RWPE2 (cell line): ENCODE results near the gene EML6.

ENCODE experiments used
- ATAC-seq: fragments of 200-7000 bp; cut with Tn5 transposase; 3 replicates; pipeline ENCODE4 v1.9.1; 2021; ENCODE audit warnings: low read depth
- DNase-seq: peaks from one replicate; pipeline ENCODE4 v3.0.0-alpha.2; 2020; ENCODE audit warnings: low spot score
- H3K27ac ChIP-seq: fragments of 450-650 bp; 2 replicates; pipeline ENCODE4 v1.5.1; 2017; ENCODE audit warnings: mild to moderate bottlenecking; ENCODE audit not compliant: poor library complexity, severe bottlenecking
- H3K27me3 ChIP-seq: fragments of 250-450 bp; sonication (Bioruptor Pico); 2 replicates; pipeline ENCODE4 v1.5.1; 2021; ENCODE audit warnings: mild to moderate bottlenecking, moderate library complexity; ENCODE audit not compliant: insufficient read depth, poor library complexity, severe bottlenecking
- H3K36me3 ChIP-seq: fragments of 250-450 bp; sonication (Bioruptor Pico); 2 replicates; pipeline ENCODE4 v1.5.1; 2020; ENCODE audit warnings: low read depth, mild to moderate bottlenecking, moderate library complexity
- H3K4me1 ChIP-seq: fragments of 250-450 bp; sonication (Bioruptor Pico); 2 replicates; pipeline ENCODE4 v1.5.1; 2021; ENCODE audit warnings: mild to moderate bottlenecking, moderate library complexity; ENCODE audit not compliant: insufficient read depth, poor library complexity, severe bottlenecking
- H3K4me3 ChIP-seq: fragments of 250-450 bp; sonication (Bioruptor Pico); 2 replicates; pipeline ENCODE4 v1.5.1; 2021; ENCODE audit warnings: mild to moderate bottlenecking, moderate library complexity; ENCODE audit not compliant: severe bottlenecking
- H3K9me3 ChIP-seq: fragments of 250-450 bp; sonication (Bioruptor Pico); 2 replicates; pipeline ENCODE4 v1.5.1; 2021; ENCODE audit warnings: mild to moderate bottlenecking, moderate library complexity; ENCODE audit not compliant: severe bottlenecking
- TF ChIP-seq, protein P1 (sequence below): fragments of 450-650 bp; IDR thresholded peaks from one replicate; pipeline ENCODE4 v1.5.1; 2017; ENCODE audit warnings: mild to moderate bottlenecking, moderate library complexity; ENCODE audit not compliant: poor library complexity, severe bottlenecking

The EML6 gene

DNA sequence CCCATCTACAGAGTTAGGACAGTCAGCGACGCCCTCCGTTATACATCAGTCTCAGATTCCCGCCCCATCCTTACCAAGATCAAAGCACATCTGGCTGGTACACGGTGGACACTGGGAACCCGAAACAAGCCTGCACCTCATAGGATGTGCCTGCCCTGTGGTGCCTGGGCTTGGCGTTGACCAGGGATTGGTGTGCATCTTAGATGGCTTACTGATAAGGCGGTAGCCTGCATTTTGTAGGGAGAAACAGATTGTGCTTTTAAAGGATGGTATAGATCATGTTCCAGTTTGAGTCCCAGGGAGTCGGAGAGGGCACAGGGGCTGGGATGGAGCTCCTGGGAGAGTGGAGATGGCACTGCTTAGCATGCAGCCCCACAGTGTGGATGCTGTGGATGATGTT, 108.0 kb downstream of the EML6 start:
- Histone ChIP-seq H3K4me3 (no peak overlapping the region), H3K4me1 (no peaks in the 10 kb centered on the region), H3K27ac (no peak overlapping the region), H3K36me3 (no peaks in the 10 kb centered on the region), H3K27me3 (no peaks in the 10 kb centered on the region), H3K9me3 (no peaks in the 10 kb centered on the region)
- DNase-seq (no peak), ATAC-seq (no peak)
- TF ChIP-seq, protein P1, sequence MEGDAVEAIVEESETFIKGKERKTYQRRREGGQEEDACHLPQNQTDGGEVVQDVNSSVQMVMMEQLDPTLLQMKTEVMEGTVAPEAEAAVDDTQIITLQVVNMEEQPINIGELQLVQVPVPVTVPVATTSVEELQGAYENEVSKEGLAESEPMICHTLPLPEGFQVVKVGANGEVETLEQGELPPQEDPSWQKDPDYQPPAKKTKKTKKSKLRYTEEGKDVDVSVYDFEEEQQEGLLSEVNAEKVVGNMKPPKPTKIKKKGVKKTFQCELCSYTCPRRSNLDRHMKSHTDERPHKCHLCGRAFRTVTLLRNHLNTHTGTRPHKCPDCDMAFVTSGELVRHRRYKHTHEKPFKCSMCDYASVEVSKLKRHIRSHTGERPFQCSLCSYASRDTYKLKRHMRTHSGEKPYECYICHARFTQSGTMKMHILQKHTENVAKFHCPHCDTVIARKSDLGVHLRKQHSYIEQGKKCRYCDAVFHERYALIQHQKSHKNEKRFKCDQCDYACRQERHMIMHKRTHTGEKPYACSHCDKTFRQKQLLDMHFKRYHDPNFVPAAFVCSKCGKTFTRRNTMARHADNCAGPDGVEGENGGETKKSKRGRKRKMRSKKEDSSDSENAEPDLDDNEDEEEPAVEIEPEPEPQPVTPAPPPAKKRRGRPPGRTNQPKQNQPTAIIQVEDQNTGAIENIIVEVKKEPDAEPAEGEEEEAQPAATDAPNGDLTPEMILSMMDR: no peak

- no peaks in the 10 kb centered on the region for H3K9me3 ChIP-seq
- H3K36me3 ChIP-seq: no peaks in the 10 kb centered on the region
- no peak overlapping the region for H3K27ac ChIP-seq
- ATAC-seq (no peak), DNase-seq (no peak)
- TF ChIP-seq, protein P1: no peak
- no peaks in the 10 kb centered on the region for H3K27me3 ChIP-seq
- no peaks in the 10 kb centered on the region for H3K4me1 ChIP-seq
- H3K4me3 ChIP-seq: no peak overlapping the region
Measured at GRCh38 chr2:54834721-54835120, 111.3 kb downstream of the EML6 start.

DNA sequence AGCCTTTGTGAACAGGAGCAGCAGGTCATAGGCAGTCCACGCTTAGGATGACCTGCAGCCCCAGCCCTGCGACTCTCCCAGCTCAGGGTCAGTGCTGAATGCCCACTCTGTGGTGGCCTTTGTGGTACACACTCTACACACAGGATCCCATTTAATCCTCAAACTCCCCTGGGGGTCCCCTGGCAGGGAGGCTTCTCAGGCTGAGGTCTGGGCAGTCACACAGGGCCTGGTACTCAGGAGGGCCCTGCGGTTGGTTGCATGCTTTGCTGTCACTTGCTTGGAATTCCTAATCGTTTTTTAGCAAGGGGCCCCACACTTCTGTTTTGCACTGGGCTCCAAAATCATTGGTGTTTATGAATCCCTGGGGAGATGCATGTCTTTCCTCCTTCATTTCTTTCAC, 113.0 kb downstream of the EML6 start:
- no peak for ATAC-seq
- Histone ChIP-seq H3K4me3 (no peak overlapping the region), H3K27ac (no peak overlapping the region), H3K4me1 (no peaks in the 10 kb centered on the region), H3K36me3 (no peaks in the 10 kb centered on the region), H3K9me3 (no peaks in the 10 kb centered on the region), H3K27me3 (no peaks in the 10 kb centered on the region)
- no peak for DNase-seq
- TF ChIP-seq, protein P1: no peak

DNA sequence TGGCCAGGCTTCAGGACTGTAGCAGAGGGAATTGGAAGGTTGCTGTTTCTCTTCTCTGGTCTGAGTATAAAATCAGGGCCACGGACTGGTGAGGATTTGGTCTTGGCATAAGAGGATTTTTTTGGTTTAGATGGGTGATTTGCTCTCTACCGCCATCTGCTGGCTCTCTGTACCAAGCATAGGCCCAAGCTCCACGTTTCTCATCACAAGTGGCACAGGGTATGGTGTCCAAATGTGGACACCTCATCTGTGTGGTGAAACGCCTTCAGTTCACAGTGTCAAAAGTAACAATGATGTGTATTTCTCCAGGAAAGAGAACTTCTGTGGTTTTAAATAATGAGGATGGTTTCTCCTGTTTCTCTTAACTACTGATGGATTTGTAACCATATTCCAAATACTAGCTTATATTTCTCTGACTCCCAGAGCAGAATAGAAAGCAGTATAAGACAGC, 115.1 kb downstream of the EML6 start:
- Histone ChIP-seq H3K27me3 (no peaks in the 10 kb centered on the region), H3K27ac (no peak overlapping the region), H3K4me3 (no peak overlapping the region), H3K9me3 (no peaks in the 10 kb centered on the region), H3K36me3 (no peaks in the 10 kb centered on the region), H3K4me1 (no peaks in the 10 kb centered on the region)
- TF ChIP-seq, protein P1: peak; percentile 94
- peak; percentile 87 for ATAC-seq
- DNase-seq: no peak

GRCh38 chr2:54839461-54840255, 116.2 kb downstream of the EML6 start:
- H3K36me3 ChIP-seq: no peaks in the 10 kb centered on the region
- TF ChIP-seq, protein P1: no peak
- DNase-seq (no peak), ATAC-seq (no peak)
- H3K27ac ChIP-seq: no peak overlapping the region
- H3K27me3 ChIP-seq: no peaks in the 10 kb centered on the region
- no peak overlapping the region for H3K4me3 ChIP-seq
- no peaks in the 10 kb centered on the region for H3K9me3 ChIP-seq
- no peaks in the 10 kb centered on the region for H3K4me1 ChIP-seq
